K562 (cell line): ENCODE measurements around the gene BRCA1. TPM values are rescaled to one million over a fixed set of nuclear protein-coding genes. Genes with fewer than 3 reads are reported as not detected.

Source experiments
- BRF1 ChIP-seq: IDR thresholded peaks from 3 replicates; pipeline ENCODE4 v1.6.1; 2011; ENCODE audit warnings: borderline replicate concordance, mild to moderate bottlenecking; ENCODE audit not compliant: insufficient read length; ENCODE audit errors: extremely low read depth
- CBX2 ChIP-seq: fragments of 200-600 bp; sonication (generic); IDR thresholded peaks from one replicate; pipeline ENCODE4 v1.6.1; 2012; ENCODE audit warnings: mild to moderate bottlenecking, low read length, inconsistent platforms; ENCODE audit not compliant: insufficient read depth, poor library complexity, severe bottlenecking
- FOXM1 ChIP-seq, 2 experiments: fragments of 450-650 bp in 1 of 2; sonication (generic) in 1 of 2; formaldehyde crosslinking in 1 of 2; IDR thresholded peaks; 2 replicates each; pipeline versions ENCODE4 v1.6.1 to v1.9.0; 2017 to 2022; ENCODE audit warnings: low read depth in 2 of 2, mild to moderate bottlenecking in 2 of 2, missing genetic modification reagents in 1 of 2, moderate library complexity in 1 of 2
- HNRNPH1 ChIP-seq: fragments of 200-400 bp; formaldehyde crosslinking; optimal IDR thresholded peaks from 2 replicates; pipeline ENCODE3; 2017; ENCODE audit warnings: low read depth, mild to moderate bottlenecking, low read length, moderate library complexity
- KAT8 ChIP-seq: fragments of 450-650 bp; IDR thresholded peaks from 2 replicates; pipeline ENCODE4 v1.6.1; 2016; ENCODE audit warnings: low read depth, mild to moderate bottlenecking
- KDM5B ChIP-seq: fragments of 200-600 bp; sonication (generic); IDR thresholded peaks from 2 replicates; pipeline ENCODE4 v1.6.1; 2012; ENCODE audit warnings: low read depth, mild to moderate bottlenecking, moderate library complexity, low read length, control low read depth, inconsistent platforms; ENCODE audit not compliant: insufficient replicate concordance
- MBD1 ChIP-seq: fragments of 250-450 bp; sonication (Bioruptor Pico); IDR thresholded peaks from 2 replicates; pipeline ENCODE4 v1.8.0; 2022; ENCODE audit warnings: inconsistent platforms
- MIER1 ChIP-seq: fragments of 450-650 bp; IDR thresholded peaks from 2 replicates; pipeline ENCODE4 v1.6.1; 2016; ENCODE audit warnings: antibody characterized with exemption, mild to moderate bottlenecking, low read depth
- NFIX ChIP-seq: fragments of 250-450 bp; sonication (Bioruptor Pico); IDR thresholded peaks from 2 replicates; pipeline ENCODE4 v1.4.0; 2020; ENCODE audit warnings: low read depth, mild to moderate bottlenecking, moderate library complexity
- POLR2B ChIP-seq: fragments of 450-650 bp; IDR thresholded peaks from 2 replicates; pipeline ENCODE4 v1.6.1; 2018; ENCODE audit warnings: low read depth; ENCODE audit not compliant: partially characterized antibody
- RBM14 ChIP-seq: fragments of 200-400 bp; formaldehyde crosslinking; IDR thresholded peaks from 2 replicates; pipeline ENCODE4 v1.6.1; 2018; ENCODE audit warnings: low read depth, mild to moderate bottlenecking, low read length, moderate library complexity, borderline replicate concordance; ENCODE audit not compliant: insufficient read depth
- RFX7 ChIP-seq: fragments of 250-450 bp; sonication (Bioruptor Pico); IDR thresholded peaks from 2 replicates; pipeline ENCODE4 v1.5.1; 2021; ENCODE audit warnings: mild to moderate bottlenecking
- SAFB2 ChIP-seq: fragments of 200-400 bp; formaldehyde crosslinking; IDR thresholded peaks from 2 replicates; pipeline ENCODE4 v1.6.1; 2018; ENCODE audit warnings: borderline replicate concordance, low read length, low read depth, moderate library complexity; ENCODE audit not compliant: severe bottlenecking
- SMAD2 ChIP-seq: fragments of 150-350 bp; IDR thresholded peaks from 2 replicates; pipeline ENCODE4 v1.6.1; 2014; ENCODE audit warnings: low read depth, mild to moderate bottlenecking, low read length
- SNIP1 ChIP-seq: fragments of 450-650 bp; IDR thresholded peaks from 2 replicates; pipeline ENCODE4 v1.7.1; 2017; ENCODE audit warnings: low read depth, mild to moderate bottlenecking
- STAG1 ChIP-seq: sonication (generic); formaldehyde crosslinking; IDR thresholded peaks from 2 replicates; pipeline ENCODE4 v1.5.0; 2020; ENCODE audit warnings: missing genetic modification reagents, borderline replicate concordance
- ZBTB5 ChIP-seq: fragments of 450-650 bp; IDR thresholded peaks from 2 replicates; pipeline ENCODE4 v1.6.1; 2017; ENCODE audit warnings: antibody characterized with exemption
- ZEB2 ChIP-seq: fragments of 450-650 bp; IDR thresholded peaks from 2 replicates; pipeline ENCODE4 v1.6.1; 2016
- ZNF212 ChIP-seq: fragments of 450-650 bp; formaldehyde crosslinking; IDR thresholded peaks from 2 replicates; pipeline ENCODE4 v1.4.0; 2020; ENCODE audit warnings: mild to moderate bottlenecking
- polyA plus RNA-seq, 8 experiments: library from polyadenylated mRNA; depleted of rRNA in 4 of 8; stranded (reverse) in 5 of 8; unstranded in 3 of 8; fragments of >200 nt; fragmentation: Nextera tagmentation in 2 of 8; fragmentation: Illumina TruSeq in 1 of 8; extraction: Ambion mirVana in 2 of 8; extraction: Trizol in 1 of 8; gene quantifications; 2 replicates each; pipeline versions ENCODE4 v1.2.1 to v1.2.3, GENCODE V29; 2011 to 2014; ENCODE audit warnings: inconsistent platforms in 1 of 8, missing spikeins in 1 of 8
- total RNA-seq, 7 experiments: library from RNA; depleted of rRNA in 6 of 7; stranded (reverse); fragments of >200 nt in 6 of 7; fragmentation: Illumina TruSeq in 2 of 7; extraction: Trizol in 2 of 7; gene quantifications; 2 replicates each; pipeline versions ENCODE4 v1.2.1 to v1.2.3, GENCODE V29; 2011 to 2021; ENCODE audit warnings: low replicate concordance in 1 of 7
- TF ChIP-seq, protein P1 (sequence below): fragments of 450-650 bp; formaldehyde crosslinking; IDR thresholded peaks from 2 replicates; pipeline ENCODE4 v1.4.0; 2022; ENCODE audit warnings: mild to moderate bottlenecking, moderate library complexity
- TF ChIP-seq, protein P2 (sequence below): sonication (generic); formaldehyde crosslinking; IDR thresholded peaks from 2 replicates; pipeline ENCODE4 v1.8.1; 2022; ENCODE audit warnings: missing genetic modification reagents

BRCA1 gene
- total and polyA plus RNA-seq, 9 of the 15 experiments (the other 6 are each of a cell fraction or from before 2014, with no cell fraction given) = 25.9 to 95.3 (median 62.3) TPM

DNA sequence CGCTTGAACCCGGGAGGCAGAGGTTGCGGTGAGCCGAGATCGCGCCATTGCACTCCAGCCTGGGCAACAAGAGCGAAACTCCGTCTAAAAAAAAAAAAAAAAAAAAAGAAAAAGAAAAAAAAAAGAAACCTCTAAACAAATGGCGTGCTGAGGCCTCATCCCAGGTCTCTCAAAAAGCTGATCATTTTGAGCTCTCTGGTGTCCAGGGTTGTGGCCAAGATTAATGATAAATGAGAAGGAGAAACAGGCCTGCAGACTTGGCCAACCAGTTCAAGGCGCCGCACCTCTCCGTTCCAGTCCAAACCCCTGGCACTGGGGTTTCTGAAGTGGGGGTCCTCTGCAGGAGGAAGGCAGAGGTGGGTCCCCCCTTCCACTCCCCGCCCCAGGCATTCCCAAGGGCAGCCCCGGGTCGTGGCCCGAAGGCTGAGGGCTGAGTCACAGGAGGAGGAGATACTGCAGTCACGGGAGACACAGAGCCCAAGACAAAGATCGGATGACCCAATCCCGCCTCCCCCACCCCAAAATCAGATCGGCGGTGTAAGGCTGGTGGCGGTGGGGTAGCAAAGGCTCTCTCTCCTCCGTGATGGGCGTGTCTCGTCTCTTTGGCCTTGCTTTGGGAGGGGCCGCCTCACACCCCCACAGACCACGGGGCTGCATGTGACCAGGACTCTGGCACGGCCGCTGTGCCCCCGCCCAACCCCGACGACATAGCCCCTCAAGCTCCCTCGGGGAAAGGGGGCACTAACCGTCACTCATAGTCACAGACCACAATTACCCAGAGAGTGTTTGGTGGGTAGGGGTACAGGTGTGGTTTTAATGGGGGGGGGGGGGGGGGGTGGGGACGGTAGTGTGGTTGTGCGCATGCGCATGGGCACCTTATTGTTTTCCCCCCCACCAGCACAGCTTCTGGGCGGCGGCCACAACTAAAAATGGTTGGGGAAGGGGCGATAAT, 104.1 kb downstream of the BRCA1 start (continued):
- no peak for TF ChIP-seq FOXM1 (IDR thresholded peaks at IDR 0.05; ENCODE audit: low read depth)
- no peak; the same call in 1 of the 2 replicates for TF ChIP-seq FOXM1 (CRISPR knock-in tag; IDR thresholded peaks at IDR 0.05; ENCODE audit: low read depth)
- TF ChIP-seq SAFB2 = no peak
- no peak for TF ChIP-seq MBD1 (CRISPR knock-in tag)
- no peak for TF ChIP-seq KAT8
- TF ChIP-seq, protein P1, sequence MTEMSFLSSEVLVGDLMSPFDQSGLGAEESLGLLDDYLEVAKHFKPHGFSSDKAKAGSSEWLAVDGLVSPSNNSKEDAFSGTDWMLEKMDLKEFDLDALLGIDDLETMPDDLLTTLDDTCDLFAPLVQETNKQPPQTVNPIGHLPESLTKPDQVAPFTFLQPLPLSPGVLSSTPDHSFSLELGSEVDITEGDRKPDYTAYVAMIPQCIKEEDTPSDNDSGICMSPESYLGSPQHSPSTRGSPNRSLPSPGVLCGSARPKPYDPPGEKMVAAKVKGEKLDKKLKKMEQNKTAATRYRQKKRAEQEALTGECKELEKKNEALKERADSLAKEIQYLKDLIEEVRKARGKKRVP (CRISPR knock-in tag) = no peak
- no peak for TF ChIP-seq KDM5B
- TF ChIP-seq SMAD2 = no peak
- no peak for TF ChIP-seq ZNF212 (CRISPR knock-in tag)
- TF ChIP-seq RFX7 = no peak
- TF ChIP-seq STAG1 (CRISPR knock-in tag) = no peak
- TF ChIP-seq POLR2B = no peak
- TF ChIP-seq, protein P2, sequence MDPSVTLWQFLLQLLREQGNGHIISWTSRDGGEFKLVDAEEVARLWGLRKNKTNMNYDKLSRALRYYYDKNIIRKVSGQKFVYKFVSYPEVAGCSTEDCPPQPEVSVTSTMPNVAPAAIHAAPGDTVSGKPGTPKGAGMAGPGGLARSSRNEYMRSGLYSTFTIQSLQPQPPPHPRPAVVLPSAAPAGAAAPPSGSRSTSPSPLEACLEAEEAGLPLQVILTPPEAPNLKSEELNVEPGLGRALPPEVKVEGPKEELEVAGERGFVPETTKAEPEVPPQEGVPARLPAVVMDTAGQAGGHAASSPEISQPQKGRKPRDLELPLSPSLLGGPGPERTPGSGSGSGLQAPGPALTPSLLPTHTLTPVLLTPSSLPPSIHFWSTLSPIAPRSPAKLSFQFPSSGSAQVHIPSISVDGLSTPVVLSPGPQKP (CRISPR knock-in tag) = no peak
- no peak for TF ChIP-seq BRF1
- no peak for TF ChIP-seq ZBTB5
- TF ChIP-seq MIER1 = no peak
- peak; percentile 72 for TF ChIP-seq ZEB2
- TF ChIP-seq HNRNPH1 = no peak
- no peak for TF ChIP-seq NFIX (CRISPR knock-in tag)
- no peak for TF ChIP-seq SNIP1
- no peak for TF ChIP-seq CBX2
- no peak for TF ChIP-seq RBM14
